ENCODE measurements around the gene ZNF512B.

- TF ChIP-seq, protein P1, sequence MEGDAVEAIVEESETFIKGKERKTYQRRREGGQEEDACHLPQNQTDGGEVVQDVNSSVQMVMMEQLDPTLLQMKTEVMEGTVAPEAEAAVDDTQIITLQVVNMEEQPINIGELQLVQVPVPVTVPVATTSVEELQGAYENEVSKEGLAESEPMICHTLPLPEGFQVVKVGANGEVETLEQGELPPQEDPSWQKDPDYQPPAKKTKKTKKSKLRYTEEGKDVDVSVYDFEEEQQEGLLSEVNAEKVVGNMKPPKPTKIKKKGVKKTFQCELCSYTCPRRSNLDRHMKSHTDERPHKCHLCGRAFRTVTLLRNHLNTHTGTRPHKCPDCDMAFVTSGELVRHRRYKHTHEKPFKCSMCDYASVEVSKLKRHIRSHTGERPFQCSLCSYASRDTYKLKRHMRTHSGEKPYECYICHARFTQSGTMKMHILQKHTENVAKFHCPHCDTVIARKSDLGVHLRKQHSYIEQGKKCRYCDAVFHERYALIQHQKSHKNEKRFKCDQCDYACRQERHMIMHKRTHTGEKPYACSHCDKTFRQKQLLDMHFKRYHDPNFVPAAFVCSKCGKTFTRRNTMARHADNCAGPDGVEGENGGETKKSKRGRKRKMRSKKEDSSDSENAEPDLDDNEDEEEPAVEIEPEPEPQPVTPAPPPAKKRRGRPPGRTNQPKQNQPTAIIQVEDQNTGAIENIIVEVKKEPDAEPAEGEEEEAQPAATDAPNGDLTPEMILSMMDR (IDR thresholded peaks at IDR 0.05; ENCODE audit: low read depth, low read length, poor library complexity, severe bottlenecking): no peak
- TF ChIP-seq EZH2phosphoT487 (IDR thresholded peaks at IDR 0.05; ENCODE audit: borderline replicate concordance, low read length): no peak
These were observed 3.4 kb upstream of the ZNF512B start for GRCh38 chr20:63973160-63973479.
